ENCODE data around the gene MAP3K7CL. TPM values are rescaled to one million over a fixed set of nuclear protein-coding genes. Genes with fewer than 3 reads are reported as not detected.
"Not testable (repeated sequence)": the region's sequence is repeated elsewhere in the genome, so short reads cannot be mapped to it uniquely, and the experiment has no call there.

Gene MAP3K7CL
- total RNA-seq, 1 experiment from 2014 or later: not detected

DNA sequence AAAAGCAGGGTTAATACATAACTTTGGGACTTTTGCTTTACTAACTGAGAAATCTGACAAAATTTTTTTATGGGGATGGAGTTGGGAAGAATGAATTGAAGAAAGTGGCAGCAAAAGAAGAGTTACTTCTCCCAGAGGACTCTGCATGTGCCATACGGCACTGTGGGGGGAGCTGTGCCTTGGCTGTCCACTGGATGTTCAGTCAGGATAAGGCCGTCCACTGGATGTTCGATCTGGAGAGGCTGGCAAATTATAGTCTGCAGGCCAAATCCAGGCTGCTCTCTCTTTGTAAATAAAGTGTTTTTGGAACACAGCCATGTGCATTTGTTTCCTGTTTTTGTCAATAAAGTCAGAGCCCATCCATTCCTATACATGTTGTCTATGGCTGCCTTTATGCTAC, 4.5 kb upstream of the MAP3K7CL start:
- DNase-seq (ENCODE audit: extremely low read depth, low read depth): no peak

DNA sequence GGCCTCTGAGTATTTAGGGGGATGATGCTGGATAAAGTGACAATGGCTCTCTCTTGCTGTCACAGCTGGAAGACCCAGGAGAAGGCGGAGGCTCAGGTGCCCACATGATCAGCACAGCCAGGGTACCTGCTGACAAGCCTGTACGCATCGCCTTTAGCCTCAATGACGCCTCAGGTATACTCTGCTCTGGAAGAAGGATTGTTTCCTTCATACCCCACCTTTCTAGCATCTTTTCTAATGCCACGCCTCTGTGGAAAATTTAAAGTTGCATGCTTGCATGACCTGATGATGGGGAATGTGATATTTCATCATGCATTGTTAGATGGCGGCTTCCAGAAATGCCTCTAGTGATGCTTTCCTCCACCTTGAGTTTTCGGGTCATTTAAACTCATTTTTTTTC, 2.8 kb downstream of the MAP3K7CL start:
- no peak for DNase-seq (ENCODE audit: extremely low read depth, low read depth)

DNA sequence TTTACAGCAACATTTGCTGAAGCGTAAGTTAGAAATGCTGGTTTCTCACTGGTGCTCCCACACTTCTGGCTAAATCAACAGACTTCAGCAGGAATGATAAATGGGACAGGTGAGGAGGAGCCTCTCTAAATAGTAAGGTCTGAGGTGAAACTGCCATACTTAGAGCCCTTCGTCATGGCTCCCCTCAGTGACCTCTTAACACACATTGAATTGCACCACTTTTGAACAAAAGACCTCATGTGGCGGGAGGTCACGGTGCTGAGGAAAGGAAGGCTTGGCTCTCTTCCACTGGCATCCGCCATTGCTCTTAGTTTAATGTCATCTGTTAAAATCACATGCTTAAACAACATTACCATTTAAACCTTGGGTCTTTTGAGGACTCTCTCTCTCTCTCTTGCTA, 3.4 kb downstream of the MAP3K7CL start:
- no peak for DNase-seq (ENCODE audit: extremely low read depth, low read depth)

DNA sequence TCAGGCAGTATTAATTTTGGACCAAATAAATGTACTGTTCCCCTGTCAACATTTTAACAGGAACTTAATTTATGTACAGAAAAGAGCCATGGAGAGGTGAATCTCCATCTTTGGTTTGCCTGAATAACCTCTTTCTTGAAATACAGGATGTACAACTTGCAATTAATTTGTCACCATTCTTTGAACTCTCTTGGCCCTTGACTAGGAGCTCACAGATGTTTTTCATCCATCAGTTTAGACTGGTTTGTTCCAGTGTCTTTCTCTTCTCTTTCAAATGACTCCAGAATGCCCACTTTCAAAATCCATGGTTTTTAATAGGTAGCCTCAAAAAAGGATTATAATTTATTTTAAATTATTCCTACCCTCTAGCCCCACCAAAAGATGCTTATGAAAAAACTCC, 5.0 kb downstream of the MAP3K7CL start:
- DNase-seq (ENCODE audit: extremely low read depth, low read depth): no peak

DNA sequence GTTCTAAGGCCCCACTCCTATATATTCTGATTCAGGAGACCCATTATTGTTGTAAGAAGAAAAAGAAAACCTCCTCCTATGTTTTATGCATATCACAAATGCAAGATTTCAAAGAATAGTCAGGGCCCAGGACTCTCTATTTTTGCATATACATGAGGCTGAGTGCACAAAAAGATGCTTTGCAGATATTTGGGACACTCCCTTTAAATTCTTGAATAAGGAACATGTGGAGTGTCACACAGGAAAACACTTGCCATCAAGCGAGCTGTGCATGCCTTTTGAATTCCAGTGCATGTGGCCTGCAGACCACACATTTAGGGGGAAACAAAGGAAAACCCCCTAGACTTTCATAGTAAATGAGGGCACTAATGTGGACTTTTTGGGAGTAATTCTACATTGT, 5.6 kb downstream of the MAP3K7CL start:
- DNase-seq (ENCODE audit: extremely low read depth, low read depth): no peak

DNA sequence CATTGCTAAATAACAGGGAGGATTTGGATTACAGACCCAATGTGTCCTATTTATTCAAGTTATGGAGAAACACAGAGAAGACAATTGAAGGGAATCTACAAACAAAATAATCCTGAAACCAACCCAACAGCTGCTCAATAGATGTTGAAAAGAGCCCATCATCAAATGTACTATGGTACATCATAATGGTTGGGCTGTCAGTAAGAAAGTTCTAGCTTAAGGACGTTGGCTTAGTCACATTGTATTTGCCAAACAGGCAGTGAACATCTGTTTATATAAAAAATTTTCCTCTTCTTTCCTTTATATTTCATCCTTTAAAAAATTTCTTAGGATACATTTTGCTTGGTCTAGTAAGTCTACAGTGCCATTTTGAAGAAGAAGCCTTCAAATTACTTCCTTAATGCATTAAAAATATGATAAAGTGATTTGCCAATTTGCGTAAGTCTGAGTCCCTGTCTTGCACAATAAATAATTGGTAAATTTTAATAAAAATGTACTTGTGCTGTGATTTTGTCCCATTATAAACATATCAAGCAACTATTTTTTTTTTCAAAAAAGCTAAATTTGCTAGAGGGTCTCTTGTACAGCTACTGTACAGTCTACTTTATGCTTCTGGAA, 14.4 kb downstream of the MAP3K7CL start:
- DNase-seq (ENCODE audit: extremely low read depth, low read depth): no peak

DNA sequence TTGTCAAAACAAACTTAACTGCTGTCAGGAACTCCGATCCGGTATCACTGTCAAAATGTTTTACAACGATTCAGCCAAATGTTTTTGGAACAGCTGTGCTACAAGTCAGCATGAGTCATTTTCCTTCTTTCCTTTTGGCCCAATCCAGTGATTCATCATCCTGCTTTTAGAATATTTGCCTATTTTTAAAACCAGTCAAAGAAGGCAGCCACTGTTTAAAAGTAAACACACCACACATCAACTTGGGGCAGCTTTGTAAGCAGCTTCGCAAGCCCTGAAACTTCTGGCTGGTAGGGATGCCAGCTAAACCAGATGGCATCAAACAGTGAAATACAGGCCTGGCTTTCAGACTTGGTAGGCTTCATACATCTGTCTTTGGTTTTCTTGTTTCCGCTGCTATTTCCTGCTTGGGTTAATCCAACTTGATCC, 14.9 kb downstream of the MAP3K7CL start:
- peak; percentile 7 for DNase-seq (ENCODE audit: extremely low read depth, low read depth)

DNA sequence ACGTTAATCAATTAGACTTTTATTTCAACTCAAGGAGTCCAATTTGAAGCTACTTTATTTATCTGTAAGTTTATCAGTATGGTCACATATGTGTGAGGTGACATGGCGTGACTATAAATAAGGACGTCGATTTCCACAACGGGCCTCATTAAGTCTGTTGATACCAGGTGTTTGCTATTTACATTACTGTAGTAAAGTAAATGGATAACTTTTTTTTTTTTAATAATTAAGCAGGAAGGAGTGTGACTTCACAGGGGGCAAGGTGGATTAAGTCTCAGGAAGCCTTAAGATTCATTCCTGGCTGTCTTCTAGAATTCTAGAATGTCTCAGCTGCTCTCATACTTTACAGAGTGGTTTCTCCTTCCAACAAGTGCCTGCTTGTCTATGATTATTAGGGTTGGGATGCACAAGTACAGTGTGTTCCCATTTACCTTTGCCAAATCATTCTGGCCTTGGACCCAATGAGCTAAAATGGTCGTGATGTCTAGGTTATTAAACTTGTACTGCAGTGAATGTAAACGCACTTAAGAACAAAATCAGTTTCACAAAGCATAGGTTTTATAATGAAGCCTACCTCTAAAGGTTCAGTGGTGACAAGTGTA, 15.5 kb downstream of the MAP3K7CL start:
- no peak for DNase-seq (ENCODE audit: extremely low read depth, low read depth)

DNA sequence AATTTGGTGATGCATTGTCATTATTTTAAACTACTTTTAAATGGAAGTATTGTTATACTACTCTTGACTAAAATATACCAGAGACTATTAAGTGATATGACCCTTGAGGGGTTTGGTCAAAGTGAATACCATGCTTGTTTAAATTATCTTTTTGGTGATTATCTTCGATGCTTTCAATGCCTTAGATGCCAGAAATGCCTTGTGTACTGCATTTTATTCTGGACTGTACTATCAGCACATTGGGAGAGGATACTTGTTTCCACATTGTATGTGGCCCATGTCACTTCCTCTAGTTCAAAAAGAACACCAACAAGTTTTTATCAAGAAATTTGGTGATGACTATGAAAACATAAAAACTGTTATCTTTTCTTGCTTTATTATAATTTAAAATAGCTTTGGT, 16.3 kb downstream of the MAP3K7CL start:
- no peak for DNase-seq (ENCODE audit: extremely low read depth, low read depth)

DNA sequence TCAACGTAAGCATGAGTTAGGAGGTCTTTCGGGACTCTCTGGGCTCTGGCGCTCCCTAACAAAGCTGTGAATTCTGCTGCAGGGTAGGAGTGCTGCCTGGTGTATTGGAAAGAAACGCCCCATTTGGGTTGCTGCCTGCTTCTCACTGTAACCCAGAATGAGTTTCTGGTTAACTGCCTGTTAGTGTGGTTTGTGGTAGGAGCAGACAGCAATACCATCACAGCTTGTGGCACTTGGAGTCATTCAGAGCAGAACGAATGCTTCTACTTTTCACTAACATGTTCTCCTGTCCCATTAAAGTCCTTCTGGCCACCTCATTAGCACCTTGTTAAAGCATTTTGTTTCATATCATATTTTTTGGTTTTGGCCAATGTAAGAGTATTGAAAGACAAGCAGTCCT, 18.1 kb downstream of the MAP3K7CL start:
- no peak for DNase-seq (ENCODE audit: extremely low read depth, low read depth)

DNA sequence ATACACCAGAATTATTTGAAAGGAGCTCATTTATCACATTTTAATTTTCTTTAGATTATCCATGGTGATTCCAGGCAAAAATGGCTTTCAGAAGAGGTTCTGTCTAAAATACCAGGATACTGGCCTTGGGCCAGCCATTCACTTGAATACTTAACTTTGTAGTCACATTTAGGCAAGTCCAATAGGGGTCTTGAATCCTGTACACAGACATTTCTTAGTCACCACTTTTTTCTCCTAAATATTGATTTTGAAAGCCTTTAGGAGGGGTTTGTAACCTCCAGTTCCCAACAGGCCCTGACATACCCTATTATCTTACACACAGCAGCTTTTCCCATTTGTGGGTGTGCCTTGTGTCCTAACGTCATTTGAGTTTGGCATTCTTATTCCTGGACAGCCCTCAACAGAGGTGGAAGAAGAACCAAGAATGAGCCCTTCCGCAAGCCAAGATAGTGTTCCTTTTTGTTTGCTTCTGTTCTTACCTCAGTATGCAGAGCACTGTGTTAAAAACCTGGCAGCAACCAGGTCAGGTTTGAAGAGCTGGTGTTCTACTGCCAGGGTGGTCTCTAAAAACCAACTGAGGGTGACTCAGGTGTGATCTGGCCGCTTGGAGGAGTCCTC, 19.5 kb downstream of the MAP3K7CL start:
- DNase-seq (ENCODE audit: extremely low read depth, low read depth): no peak

DNA sequence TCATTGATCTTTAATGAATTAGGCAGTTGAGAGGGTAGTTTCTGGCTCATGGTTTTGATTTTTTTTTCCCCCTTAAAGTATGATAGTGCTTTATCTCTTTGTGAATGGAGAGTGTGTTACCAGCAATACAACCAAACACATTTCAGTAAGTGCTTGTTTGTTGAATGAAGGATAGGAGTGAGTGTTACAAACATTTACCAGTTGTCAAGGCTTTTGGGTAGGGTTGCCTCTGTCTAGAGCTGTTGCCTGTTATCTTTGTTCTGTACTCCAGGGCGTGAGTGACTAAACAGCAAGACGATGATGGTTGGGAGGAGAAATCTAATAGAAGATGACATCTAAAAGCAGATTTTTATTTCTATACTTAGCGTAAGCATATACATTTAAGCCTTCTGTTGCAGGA, 21.5 kb downstream of the MAP3K7CL start:
- no peak for DNase-seq (ENCODE audit: extremely low read depth, low read depth)

DNA sequence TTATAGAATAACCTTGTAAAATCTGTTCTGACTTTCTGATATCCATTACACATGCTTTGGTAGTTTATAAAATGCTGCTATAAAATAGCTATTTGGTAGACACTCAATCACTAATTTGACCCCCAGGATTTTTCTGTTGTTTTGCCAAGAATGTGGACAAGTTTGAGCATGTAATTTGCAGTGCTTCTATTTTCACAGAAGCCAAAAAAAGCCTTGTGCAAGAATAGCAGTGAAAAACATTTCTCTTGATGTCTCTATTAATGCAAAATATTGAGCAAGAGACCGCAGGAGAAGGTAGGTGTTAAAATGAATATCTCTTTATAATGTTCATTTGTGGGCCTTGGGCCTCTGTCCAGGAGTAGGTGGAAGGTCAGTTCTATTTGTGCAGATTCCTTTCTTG, 22.5 kb downstream of the MAP3K7CL start:
- DNase-seq (ENCODE audit: extremely low read depth, low read depth): no peak

DNA sequence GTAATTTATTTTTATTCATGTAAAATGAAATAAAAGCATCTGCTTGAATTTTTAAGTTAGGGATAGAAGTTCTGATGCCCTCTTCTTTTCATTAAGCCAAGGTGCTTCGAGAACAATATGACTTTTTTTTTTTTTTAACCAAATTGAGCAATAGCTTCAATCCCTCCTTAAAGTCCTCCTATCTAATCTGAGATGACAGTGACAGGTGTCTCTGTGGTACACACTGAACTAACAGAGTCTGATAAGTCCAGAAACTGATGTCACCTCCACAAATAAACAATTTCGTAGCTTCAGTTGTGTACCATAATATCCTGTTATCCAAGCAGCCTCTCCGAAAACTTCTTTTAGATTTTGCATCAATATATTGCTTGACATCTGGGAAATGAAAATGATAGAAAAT, 23.8 kb downstream of the MAP3K7CL start:
- no peak for DNase-seq (ENCODE audit: extremely low read depth, low read depth)

DNA sequence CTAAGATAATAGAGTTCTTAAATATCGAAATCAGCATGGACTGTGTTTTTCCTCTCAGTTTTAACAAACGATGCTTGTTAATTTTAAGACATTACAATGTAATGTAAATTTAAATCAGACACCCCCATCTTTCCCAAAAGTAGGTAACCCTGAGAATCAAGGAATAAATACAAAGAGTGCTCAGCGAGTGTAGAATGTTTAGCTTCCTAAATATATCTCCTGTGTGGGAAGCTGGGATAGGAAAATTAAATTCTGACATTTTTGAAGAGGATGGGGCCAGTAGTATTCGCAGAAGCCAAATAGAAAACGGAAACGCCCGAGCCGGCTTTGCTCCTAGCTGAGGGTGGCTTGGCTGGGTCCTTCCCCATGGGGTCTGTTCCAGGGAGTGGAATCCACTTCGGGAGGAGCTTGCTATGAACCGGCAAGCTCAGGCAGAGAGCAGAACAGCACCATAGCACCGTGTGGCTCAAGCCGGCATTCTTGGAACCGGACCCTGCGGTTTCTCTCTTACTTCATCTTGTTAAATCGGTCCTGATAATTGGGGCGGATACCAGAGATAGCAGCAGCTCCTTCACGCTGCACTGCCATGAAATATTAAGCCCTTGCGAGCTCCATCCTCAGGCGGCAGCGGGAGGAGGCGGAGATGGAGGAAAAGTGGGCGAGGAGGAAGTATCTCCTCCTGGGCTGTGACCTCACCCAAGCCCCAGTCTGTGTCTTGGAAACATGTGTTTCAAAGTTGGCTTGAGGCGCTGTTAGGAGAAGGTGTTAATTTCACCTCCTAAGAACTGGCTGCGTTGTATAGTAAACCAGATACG, 24.9 kb downstream of the MAP3K7CL start:
- no peak for DNase-seq (ENCODE audit: extremely low read depth, low read depth)

DNA sequence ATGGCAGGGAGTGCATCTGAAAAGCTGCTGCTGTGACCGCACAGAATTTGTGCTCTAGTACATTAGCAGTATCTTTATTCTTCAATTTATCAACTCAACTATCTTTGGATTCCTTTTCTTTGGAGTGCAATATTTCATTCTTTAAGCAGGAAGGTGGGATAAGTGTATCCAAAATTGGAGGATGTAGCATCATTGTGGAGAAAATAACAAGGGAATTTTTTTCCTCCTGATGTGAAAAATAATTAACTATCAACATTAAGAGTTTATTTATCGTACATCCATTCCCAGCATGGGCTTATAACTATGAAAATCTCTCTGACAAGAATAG, 25.5 kb downstream of the MAP3K7CL start:
- DNase-seq (ENCODE audit: extremely low read depth, low read depth): no peak

DNA sequence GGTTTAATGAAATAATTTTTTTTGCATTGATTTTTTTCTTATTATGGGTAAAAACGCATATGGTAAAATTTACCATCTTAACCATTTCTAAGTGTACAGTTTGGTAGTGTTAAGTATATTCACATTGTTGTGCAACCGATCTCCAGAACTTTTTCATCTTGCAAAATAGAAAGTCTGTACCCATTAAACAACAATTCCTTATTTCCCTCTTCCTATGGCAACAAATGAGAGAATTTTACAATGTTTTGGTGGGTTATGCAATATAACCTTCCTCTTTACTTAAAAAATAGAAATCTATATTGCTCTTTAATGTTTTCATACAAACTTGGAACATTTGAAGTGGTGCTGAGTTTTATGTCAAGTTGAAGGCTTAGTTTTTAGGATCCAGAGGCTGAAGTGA, 26.6 kb downstream of the MAP3K7CL start:
- no peak for DNase-seq (ENCODE audit: extremely low read depth, low read depth)

DNA sequence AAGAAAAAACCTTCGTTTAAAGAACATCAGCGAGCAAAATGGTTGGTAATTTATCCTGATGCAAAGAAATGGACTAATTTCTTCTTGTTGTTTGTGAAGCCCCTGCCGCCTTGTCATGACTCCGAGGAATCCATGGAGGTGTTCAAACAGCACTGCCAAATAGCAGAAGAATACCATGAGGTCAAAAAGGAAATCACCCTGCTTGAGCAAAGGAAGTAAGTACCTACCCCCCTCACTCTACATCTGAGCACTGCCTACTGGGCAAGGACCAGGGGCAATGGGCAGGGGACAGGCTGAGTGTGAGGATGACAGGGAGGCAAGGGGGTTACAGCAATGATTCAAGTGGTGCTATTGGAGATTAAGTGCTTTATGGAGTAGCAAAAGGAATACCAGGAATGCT, 29.4 kb downstream of the MAP3K7CL start:
- no peak for DNase-seq (ENCODE audit: extremely low read depth, low read depth)

DNA sequence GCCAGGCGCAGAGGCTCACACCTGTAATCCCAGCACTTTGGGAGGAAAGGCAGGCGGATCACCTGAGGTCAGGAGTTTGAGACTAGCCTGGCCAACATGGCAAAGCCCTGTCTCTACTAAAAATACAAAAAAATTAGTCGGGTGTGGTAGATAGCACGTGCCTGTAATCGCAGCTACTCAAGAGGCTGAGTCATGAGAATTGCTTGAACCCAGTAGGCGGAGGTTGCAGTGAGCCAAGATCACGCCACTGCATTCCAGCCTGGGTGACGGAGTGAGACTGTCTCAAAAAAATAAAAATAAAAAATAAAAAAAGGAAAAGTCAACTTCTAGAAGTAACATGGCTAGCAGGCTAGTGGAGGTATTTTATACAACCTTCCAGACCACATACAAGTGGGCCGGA, 32.4 kb downstream of the MAP3K7CL start:
- DNase-seq (ENCODE audit: extremely low read depth, low read depth): not testable (repeated sequence)

DNA sequence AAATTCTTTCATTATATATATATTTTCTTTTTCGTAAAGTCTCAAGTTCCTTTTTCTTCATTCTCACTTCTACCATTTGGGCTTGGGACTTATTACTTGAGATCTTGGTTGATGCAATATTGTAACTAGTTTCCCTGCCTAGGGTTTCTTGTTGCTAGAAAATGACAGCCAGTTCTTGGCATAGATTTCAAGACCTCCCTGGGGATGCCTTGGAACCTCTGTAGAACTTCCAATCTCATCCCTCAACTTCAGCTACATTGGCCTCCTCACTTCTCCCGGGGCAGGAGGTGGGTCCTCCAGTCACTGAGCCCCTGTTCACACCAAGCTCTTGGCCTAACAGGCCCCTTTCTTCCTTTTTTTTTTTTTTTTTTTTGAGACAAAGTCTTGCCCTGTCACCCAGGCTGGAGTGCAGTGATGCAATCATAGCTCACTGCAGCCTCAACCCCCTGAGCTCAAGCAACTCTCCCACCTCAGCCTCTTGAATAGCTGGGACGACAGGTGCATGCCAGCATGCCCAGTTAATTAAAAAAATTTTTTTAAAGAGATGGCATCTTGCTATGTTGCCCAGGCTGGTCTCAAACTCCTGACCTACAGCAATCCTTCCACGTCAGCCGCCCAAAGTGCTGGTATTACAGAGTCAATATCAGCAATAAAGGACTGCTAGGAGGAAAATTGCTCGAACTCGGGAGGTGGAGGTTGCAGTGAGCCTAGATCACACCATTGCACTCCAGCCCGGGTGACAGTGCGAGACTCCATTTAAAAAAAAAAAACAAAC, 33.1 kb downstream of the MAP3K7CL start:
- DNase-seq (ENCODE audit: extremely low read depth, low read depth): no peak

DNA sequence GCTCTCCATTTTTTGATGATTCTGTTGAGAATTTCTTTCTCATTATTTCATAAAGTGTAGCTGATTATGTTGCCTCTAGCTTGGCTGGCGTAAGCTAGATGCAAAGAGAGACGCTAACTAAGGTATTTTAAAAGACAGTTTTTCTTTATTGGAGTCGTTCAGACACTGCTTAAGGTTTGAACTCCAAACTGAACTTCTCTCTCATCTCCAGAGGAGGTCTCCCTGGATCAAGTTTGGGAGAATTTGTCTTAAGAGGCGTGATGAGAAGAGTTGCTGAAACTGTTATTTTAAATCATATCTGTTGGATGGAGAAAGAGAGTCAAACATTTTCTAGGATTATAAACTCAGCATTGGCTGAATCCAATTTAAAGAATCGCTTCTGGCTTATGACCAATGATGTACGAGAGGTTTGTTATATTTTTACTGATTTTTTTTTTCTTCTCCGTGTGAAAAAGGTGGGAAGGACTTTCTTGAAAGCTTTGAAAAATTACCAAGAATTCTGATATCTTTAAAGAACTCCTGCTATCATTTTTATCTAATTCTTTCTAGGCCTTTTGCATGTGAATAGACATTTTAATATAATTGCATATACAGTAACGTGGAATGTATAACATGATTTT, 34.0 kb downstream of the MAP3K7CL start:
- DNase-seq (ENCODE audit: extremely low read depth, low read depth): peak; percentile 81
